ENCODE measurements around the gene ELFN2.

- no peak for TF ChIP-seq CTCF (IDR thresholded peaks at IDR 0.05; ENCODE audit: poor library complexity)
- no peak for TF ChIP-seq EZH2phosphoT487 (IDR thresholded peaks at IDR 0.05; ENCODE audit: low read depth, severe bottlenecking, unreplicated experiment)
These were observed 68.9 kb downstream of the ELFN2 start for GRCh38 chr22:37358386-37358785.
